DMS 273 (cell line): Measurements from ENCODE around the gene MEIOSIN.
"Not testable (repeated sequence)": the region's sequence is repeated elsewhere in the genome, so short reads cannot be mapped to it uniquely, and the experiment has no call there.

Experiments
- DNase-seq: peaks from one replicate; lab custom pipeline; 2025; ENCODE audit not compliant: unreplicated experiment; lab: John Stamatoyannopoulos, UW

Gene MEIOSIN

GRCh38 chr19:45798995-45799517 lies 65.8 kb downstream of the MEIOSIN start:
- DNase-seq, result peak; percentile 84

- DNase-seq, result not testable (repeated sequence)
Measured at GRCh38 chr19:45799541-45799940, 66.3 kb downstream of the MEIOSIN start.

DNA sequence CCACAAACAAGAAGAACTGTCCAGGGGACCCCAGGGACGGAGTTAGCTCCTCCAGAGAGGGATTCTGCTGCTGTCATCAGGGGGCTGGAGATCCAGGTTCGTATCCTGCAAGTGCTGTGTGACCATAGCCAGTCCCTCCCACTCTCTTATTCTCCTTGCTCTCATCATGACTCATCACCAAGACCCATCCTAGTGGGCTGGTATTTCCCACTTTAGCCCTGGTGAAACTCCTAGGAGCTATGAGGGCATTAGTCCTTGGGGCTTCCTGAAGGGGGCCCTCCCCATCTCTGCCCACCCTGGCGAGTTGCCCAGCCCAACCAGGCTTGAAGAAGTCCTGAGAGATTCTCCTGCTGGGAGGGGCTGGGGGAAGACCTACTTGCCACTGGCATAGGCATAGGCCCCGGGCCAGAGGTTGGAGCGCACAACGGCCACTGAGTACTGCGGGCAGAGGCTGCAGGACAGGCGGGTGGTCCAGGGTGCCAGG lies 66.9 kb downstream of the MEIOSIN start:
- DNase-seq, result no peak

GRCh38 chr19:45801603-45802175 lies 68.5 kb downstream of the MEIOSIN start:
- no peak for DNase-seq

DNA sequence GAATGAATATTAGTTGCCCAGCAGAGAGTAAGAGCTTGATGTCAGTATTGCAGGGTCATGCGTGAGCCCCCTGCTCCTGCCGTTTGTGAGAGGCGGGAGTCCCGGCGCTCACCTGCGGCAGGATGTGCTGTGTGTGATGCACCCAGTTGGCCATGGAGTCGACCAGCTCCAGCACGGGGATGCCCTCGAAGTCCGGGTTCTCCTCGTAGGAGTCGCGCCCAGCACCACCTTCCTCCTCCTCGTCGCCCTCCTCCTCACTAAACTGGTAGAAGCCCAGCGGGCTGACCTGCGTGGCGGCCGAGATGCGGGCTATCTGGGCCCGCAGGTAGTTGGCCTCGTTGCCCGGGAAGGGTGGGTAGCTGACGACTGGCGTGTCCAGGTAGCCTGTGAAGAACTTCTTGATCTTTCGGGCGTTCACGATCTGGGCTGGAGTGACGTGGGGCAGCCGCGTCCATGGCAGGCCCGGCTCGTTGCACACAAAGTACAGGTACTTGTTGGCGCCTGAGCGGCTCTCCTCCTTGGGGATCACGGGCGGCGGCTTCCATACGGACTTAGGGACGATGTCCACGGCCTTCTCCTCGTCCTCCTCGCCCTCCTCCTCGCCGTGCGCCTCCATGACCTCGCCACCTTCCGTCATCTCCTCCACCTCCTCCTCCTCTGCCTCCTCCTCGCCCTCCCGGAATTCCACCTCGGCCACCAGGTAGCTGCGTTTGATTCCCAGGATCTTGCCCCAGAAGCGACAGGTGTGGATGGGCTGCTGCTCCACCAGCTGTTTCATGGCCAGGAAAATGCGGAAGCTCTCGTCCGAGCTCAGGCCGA lies 71.1 kb downstream of the MEIOSIN start:
- no peak for DNase-seq

DNA sequence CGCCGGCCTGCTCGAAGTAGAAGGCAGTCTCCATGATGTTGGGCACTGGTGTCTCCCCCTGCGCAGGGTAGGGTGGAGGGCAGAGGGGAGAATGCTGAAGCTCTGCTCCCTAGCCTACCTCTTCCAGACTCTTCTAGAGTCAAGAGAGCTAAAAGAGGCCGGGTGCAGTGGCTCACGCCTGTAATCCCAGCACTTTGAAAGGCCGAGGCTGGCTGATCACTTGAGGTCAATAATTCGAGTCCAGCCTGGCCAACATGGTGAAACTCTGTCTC lies 71.7 kb downstream of the MEIOSIN start:
- no peak for DNase-seq

GRCh38 chr19:45805719-45806118 lies 72.5 kb downstream of the MEIOSIN start:
- DNase-seq, result no peak

- peak; percentile 96 for DNase-seq
Measured at GRCh38 chr19:45809643-45810159, 76.5 kb downstream of the MEIOSIN start.

- DNase-seq, result no peak
Measured at GRCh38 chr19:45812297-45812696, 79.1 kb downstream of the MEIOSIN start.
